Panc1 (cell line): ENCODE data around the gene TPGS2. TPM values are rescaled to one million over a fixed set of nuclear protein-coding genes. Genes with fewer than 3 reads are reported as not detected.

ENCODE experiments used
- ATAC-seq: fragments of 200-7000 bp; cut with Tn5 transposase; 2 replicates; pipeline ENCODE4 v1.9.1; 2020; ENCODE audit warnings: mild to moderate bottlenecking, moderate library complexity
- BruUV-seq: library from RNA; stranded (reverse); fragments of 400-500 nt; replicated peaks from 2 replicates; lab custom pipeline; 2021; lab: Mats Ljungman, UMichigan
- CTCF ChIA-PET: fragments of 300-600 bp; sonication (Branson Sonifier 250); formaldehyde crosslinking; loops from one replicate; lab custom pipeline; 2022; ENCODE audit warnings: antibody characterized with exemption; lab: Charles Lee
- POLR2A ChIA-PET: fragments of 300-600 bp; sonication (Branson Sonifier 250); formaldehyde crosslinking; loops from one replicate; lab custom pipeline; 2022; ENCODE audit warnings: antibody characterized with exemption; lab: Charles Lee
- DNase-seq: peaks from one replicate; pipeline ENCODE4 v3.0.0-alpha.2; 2010; ENCODE audit warnings: low read depth, low spot score
- H3K27ac ChIP-seq: 2 replicates; pipeline ENCODE4 v1.5.1; 2011; ENCODE audit warnings: mild to moderate bottlenecking, low read length, inconsistent platforms
- H3K27me3 ChIP-seq: fragments of 200-500 bp; sonication (Bioruptor generic); 2 replicates; pipeline ENCODE4 v1.6.0; 2014; ENCODE audit warnings: low read length, inconsistent platforms; ENCODE audit not compliant: control insufficient read depth, insufficient read depth
- H3K36me3 ChIP-seq: fragments of 200-500 bp; sonication (Bioruptor generic); 2 replicates; pipeline ENCODE4 v1.5.1; 2014; ENCODE audit warnings: inconsistent platforms, mild to moderate bottlenecking, low read length, moderate library complexity; ENCODE audit not compliant: control insufficient read depth, insufficient read depth
- H3K4me1 ChIP-seq: 2 replicates; pipeline ENCODE4 v1.5.1; 2011; ENCODE audit warnings: inconsistent platforms, mild to moderate bottlenecking, low read length, moderate library complexity; ENCODE audit not compliant: control insufficient read depth, insufficient read depth
- H3K4me3 ChIP-seq, 2 experiments: 2 replicates each; pipeline ENCODE4 v1.5.1; 2011 to 2012; ENCODE audit warnings: low read depth in 2 of 2, low read length in 2 of 2, mild to moderate bottlenecking in 2 of 2, inconsistent platforms in 1 of 2, moderate library complexity in 1 of 2
- H3K9me3 ChIP-seq: fragments of 200-500 bp; sonication (Bioruptor generic); 2 replicates; pipeline ENCODE4 v1.5.1; 2014; ENCODE audit warnings: low read depth, mild to moderate bottlenecking, inconsistent platforms, low read length, moderate library complexity; ENCODE audit not compliant: control insufficient read depth, insufficient read depth
- POLR2AphosphoS5 ChIP-seq: IDR thresholded peaks from 2 replicates; pipeline ENCODE4 v1.6.1; 2012; ENCODE audit warnings: mild to moderate bottlenecking, low read depth, low read length, moderate library complexity
- REST ChIP-seq, 2 experiments: IDR thresholded peaks; 2 replicates each; pipeline ENCODE4 v1.6.1; 2011 to 2012; ENCODE audit warnings: low read depth in 2 of 2, control low read depth in 1 of 2, low read length in 1 of 2, mild to moderate bottlenecking in 1 of 2, moderate library complexity in 1 of 2; ENCODE audit not compliant: insufficient read depth in 1 of 2
- SIN3A ChIP-seq: IDR thresholded peaks from 2 replicates; pipeline ENCODE4 v1.6.1; 2012; ENCODE audit warnings: low read depth, mild to moderate bottlenecking, low read length, moderate library complexity, borderline replicate concordance; ENCODE audit not compliant: insufficient read depth
- TCF7L2 ChIP-seq: IDR thresholded peaks from 2 replicates; pipeline ENCODE4 v1.6.1; 2011; ENCODE audit warnings: mild to moderate bottlenecking, low read depth, low read length, inconsistent platforms
- in situ Hi-C: cut with HindIII; loops from 2 replicates; pipeline ENCODE4 v1.10.0; 2016; ENCODE audit warnings: low sequenced_read_pairs, low pct_unique_long_range_greater_than_20kb
- intact Hi-C: fragments of 100-400 bp; cut with micrococcal nuclease; formaldehyde crosslinking; loops from one replicate; pipeline ENCODE4 v1.10.0; 2022; ENCODE audit not compliant: unreplicated experiment
- total RNA-seq: library from RNA; stranded (reverse); gene quantifications from one replicate; pipeline ENCODE4 v1.2.1, GENCODE V29; 2021; ENCODE audit not compliant: unreplicated experiment
- TF ChIP-seq, protein P1 (sequence below): fragments of 450-650 bp; IDR thresholded peaks from 2 replicates; pipeline ENCODE4 v1.5.1; 2017; ENCODE audit warnings: mild to moderate bottlenecking

The TPGS2 gene
- total RNA-seq, 1 experiment from 2014 or later, result 98.7 TPM

GRCh38 chr18:36777566-36777965, 51.2 kb downstream of the TPGS2 start:
- intact Hi-C loops (no loop called here), in situ Hi-C loops (no loop called here)
- ChIA-PET POLR2A (no interaction called here), CTCF (no interaction called here)
- H3K4me3 ChIP-seq, result no peak overlapping the region
- no peaks in the 10 kb centered on the region for H3K9me3 ChIP-seq
- no TSS peak for BruUV-seq
- no peaks in the 10 kb centered on the region for H3K36me3 ChIP-seq
- no peaks in the 10 kb centered on the region for H3K27me3 ChIP-seq
- DNase-seq, result no peak
- ATAC-seq, result no peak
- no peaks in the 10 kb centered on the region for H3K4me1 ChIP-seq
- TF ChIP-seq POLR2AphosphoS5 (no peak), TCF7L2 (no peak), SIN3A (no peak), REST (IDR thresholded peaks at IDR 0.05; ENCODE audit: insufficient read depth in 1 of 2, low read depth in 2 of 2, low read length in 1 of 2) (no peak)
- TF ChIP-seq, protein P1, sequence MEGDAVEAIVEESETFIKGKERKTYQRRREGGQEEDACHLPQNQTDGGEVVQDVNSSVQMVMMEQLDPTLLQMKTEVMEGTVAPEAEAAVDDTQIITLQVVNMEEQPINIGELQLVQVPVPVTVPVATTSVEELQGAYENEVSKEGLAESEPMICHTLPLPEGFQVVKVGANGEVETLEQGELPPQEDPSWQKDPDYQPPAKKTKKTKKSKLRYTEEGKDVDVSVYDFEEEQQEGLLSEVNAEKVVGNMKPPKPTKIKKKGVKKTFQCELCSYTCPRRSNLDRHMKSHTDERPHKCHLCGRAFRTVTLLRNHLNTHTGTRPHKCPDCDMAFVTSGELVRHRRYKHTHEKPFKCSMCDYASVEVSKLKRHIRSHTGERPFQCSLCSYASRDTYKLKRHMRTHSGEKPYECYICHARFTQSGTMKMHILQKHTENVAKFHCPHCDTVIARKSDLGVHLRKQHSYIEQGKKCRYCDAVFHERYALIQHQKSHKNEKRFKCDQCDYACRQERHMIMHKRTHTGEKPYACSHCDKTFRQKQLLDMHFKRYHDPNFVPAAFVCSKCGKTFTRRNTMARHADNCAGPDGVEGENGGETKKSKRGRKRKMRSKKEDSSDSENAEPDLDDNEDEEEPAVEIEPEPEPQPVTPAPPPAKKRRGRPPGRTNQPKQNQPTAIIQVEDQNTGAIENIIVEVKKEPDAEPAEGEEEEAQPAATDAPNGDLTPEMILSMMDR, result no peak
- H3K27ac ChIP-seq, result no peak overlapping the region

DNA sequence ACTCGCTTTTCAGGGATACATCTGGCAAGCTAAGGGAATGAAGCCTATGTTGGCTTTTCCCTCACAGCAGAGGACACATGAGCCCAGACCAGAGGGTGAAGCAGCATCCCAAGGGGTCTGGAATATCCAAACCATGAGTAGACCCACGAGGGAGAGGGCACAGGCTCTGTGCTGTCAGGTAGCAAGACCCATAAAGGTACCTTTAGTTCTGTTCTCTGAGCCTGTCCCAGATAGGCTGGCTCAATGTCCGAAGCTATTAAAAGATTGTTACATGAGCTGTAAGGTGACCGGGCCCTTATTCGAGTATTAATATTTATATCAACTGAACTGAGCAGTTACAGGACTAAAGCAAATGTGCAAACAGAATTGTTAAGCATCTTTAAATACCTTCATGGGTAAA, 52.2 kb downstream of the TPGS2 start:
- intact Hi-C loops, result no loop called here
- Histone ChIP-seq H3K27me3 (no peaks in the 10 kb centered on the region), H3K27ac (no peak overlapping the region), H3K9me3 (no peaks in the 10 kb centered on the region), H3K4me3 (no peak overlapping the region), H3K36me3 (no peaks in the 10 kb centered on the region), H3K4me1 (no peaks in the 10 kb centered on the region)
- no peak for DNase-seq
- ATAC-seq, result no peak
- POLR2A ChIA-PET, result no interaction called here
- BruUV-seq, result no TSS peak
- in situ Hi-C loops, result no loop called here
- CTCF ChIA-PET, result no interaction called here
- no peak for TF ChIP-seq REST (IDR thresholded peaks at IDR 0.05; ENCODE audit: insufficient read depth in 1 of 2, low read depth in 2 of 2, low read length in 1 of 2)
- TF ChIP-seq, protein P1, result no peak
- no peak for TF ChIP-seq SIN3A
- TF ChIP-seq TCF7L2, result no peak
